AG10803 (cell line): ENCODE measurements around the gene RFXANK.

Experiments used
- DNase-seq: peaks from one replicate; pipeline ENCODE4 v3.0.0; 2010; ENCODE audit warnings: low read depth
- H3K4me3 ChIP-seq: 2 replicates; pipeline ENCODE4 v1.5.1; 2011; ENCODE audit warnings: mild to moderate bottlenecking, low read length, control low read depth
- CTCF ChIP-seq: conservative IDR thresholded peaks from 2 replicates; pipeline ENCODE4 v1.5.1; 2011; ENCODE audit warnings: mild to moderate bottlenecking, low read length, control low read depth, inconsistent platforms

RFXANK gene

DNA sequence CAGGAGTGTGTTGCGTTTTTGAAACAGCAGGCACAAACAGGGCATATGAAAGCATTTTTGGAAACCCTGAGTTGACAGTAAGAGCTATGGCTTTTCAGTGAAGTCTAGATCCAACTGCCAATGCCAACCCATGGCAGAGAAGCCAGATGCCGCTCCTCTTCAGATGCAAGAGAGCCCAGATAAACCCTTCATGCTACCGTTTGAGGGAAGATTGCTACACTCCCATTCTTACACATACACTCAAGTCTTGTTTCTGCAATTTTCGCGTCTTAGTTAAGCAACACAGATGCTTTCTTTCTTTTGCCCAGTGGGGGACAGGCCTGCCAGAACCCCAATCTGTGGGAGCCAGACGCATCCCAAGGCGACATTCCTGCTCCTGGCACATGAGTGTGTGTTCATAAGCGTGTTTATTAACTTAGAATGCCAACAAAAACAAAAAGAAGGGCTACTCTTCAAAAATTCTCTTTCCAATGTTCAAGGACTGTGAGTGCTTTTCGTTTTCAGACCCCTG is 10.5 kb upstream of the RFXANK start:
- no peak for TF ChIP-seq CTCF
- no peak overlapping the region for H3K4me3 ChIP-seq
- no peak for DNase-seq

DNA sequence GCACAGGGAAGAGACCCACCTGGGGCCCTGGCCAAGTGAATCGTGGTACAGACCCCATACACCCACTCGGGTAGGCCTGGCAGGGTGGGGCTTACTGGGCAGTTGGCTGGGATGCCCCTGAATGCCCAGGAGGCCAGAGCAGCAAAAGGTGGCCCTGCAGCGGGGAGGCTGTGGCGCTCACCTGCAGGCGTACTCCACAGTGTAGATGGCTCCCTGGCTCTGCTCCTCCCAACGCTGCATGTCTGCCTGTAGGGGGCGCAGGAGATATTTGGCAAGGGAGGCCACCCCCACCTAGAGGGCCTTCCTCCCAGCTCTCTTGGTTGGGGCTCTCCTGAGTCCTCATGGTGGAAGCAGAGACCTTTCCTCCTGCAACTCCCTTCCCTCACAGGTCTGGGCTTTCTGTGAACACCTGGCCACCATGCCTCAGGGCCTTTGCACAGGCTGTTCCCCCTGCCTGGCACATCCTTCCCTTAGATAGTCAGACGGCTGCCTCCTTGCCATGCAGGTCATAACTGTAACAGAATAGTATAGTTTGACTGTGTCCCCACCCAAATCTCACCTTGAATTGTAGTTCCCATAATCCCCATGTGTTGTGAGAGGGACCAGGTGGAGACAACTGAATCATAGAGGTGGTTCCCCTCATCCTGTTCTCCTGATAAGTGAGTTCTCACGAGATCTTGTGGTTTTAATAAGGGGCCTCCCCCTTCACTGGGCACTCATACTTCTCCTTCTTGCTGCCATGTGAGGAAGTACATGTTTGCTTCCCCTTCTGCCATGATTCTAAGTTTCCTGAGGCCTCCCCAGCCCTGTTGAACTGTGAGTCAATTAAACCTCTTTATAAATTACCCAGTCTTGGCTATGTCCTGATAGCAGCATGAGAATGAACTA is 6.0 kb upstream of the RFXANK start:
- no peak overlapping the region for H3K4me3 ChIP-seq
- DNase-seq: peak; percentile 16
- TF ChIP-seq CTCF: peak; percentile 52

GRCh38 chr19:19186742-19187141 is 5.3 kb upstream of the RFXANK start:
- DNase-seq: no peak
- no peak overlapping the region for H3K4me3 ChIP-seq
- no peak for TF ChIP-seq CTCF

- no peak for TF ChIP-seq CTCF
- peak overlapping the region; percentile 99 for H3K4me3 ChIP-seq
- DNase-seq: no peak
Observed at GRCh38 chr19:19191768-19192077, 335 bp upstream of the RFXANK start.

DNA sequence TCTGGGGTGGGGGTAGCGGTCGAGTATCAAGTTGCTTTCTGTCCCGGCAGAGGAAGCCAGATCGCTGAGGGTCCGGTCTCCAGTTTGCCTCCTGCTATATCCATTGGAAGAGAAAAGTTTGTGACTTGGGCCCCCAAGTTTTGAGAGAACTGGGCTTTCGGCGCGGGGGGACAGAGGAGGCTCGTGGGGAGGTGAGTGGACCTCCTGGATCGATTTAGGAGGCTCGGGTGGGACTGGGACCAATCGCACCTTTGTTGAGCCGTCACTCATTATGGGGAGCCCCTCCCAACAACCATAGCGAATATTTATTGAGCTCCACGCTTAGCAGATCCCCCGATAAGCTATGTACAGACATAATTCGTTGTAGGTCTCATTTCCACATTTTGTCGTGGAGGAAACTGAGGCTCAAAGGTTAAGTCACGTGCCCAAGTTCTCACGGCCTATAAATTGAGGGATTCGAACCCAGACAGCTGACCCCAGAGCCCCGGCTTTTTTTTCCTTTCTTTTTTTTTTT is 909 bp downstream of the RFXANK start:
- TF ChIP-seq CTCF: no peak

GRCh38 chr19:19193926-19194325 is 1.9 kb downstream of the RFXANK start:
- TF ChIP-seq CTCF: no peak
- DNase-seq: no peak
- peak overlapping the region; percentile 99; the same call in 1 of the 2 replicates for H3K4me3 ChIP-seq

More for the DNA sequence above, 909 bp downstream of the RFXANK start:
- DNase-seq: no peak
- H3K4me3 ChIP-seq: peak overlapping the region; percentile 99
